DND-41 (cell line): ENCODE measurements around the gene MTFR2.

Experiments used
- EZH2 ChIP-seq: IDR thresholded peaks from 3 replicates; pipeline ENCODE4 v1.6.1; 2012; ENCODE audit warnings: borderline replicate concordance, low read depth, mild to moderate bottlenecking, moderate library complexity, low read length, inconsistent platforms; ENCODE audit not compliant: severe bottlenecking
- TF ChIP-seq, protein P1 (sequence below): IDR thresholded peaks from 2 replicates; pipeline ENCODE4 v1.5.1; 2012; ENCODE audit warnings: borderline replicate concordance, low read length, moderate library complexity, mild to moderate bottlenecking; ENCODE audit not compliant: poor library complexity, severe bottlenecking; ENCODE audit errors: extremely low read depth

DNA sequence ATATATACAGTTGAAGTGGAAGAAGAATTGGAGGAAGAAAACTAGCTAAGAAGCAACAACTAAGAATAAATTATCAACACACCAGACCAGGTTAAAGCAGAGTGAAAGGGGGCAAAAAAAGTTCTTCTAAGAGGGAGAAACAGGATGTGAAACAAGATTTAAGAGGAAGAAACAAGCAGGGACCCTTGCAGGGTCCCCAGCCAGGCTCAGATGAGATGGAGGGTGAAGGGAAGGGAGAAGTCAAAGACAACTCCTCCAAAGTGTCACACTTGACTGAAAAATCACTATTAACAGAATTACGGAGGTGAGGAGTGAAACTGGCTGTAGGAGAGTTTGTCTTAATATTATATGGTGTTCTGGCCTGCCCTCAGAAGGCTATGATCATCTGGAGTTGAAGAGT lies 65.4 kb downstream of the MTFR2 start:
- TF ChIP-seq, protein P1, sequence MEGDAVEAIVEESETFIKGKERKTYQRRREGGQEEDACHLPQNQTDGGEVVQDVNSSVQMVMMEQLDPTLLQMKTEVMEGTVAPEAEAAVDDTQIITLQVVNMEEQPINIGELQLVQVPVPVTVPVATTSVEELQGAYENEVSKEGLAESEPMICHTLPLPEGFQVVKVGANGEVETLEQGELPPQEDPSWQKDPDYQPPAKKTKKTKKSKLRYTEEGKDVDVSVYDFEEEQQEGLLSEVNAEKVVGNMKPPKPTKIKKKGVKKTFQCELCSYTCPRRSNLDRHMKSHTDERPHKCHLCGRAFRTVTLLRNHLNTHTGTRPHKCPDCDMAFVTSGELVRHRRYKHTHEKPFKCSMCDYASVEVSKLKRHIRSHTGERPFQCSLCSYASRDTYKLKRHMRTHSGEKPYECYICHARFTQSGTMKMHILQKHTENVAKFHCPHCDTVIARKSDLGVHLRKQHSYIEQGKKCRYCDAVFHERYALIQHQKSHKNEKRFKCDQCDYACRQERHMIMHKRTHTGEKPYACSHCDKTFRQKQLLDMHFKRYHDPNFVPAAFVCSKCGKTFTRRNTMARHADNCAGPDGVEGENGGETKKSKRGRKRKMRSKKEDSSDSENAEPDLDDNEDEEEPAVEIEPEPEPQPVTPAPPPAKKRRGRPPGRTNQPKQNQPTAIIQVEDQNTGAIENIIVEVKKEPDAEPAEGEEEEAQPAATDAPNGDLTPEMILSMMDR = no peak
- no peak for TF ChIP-seq EZH2
